RWPE1 (cell line): ENCODE results near the gene SERPINA5.
A peak's percentile ranks its signal among the peaks of the same experiment; 100 is the strongest.

ENCODE experiments used
- CTCF ChIA-PET: fragments of 350-600 bp; sonication (Branson Sonifier 250); formaldehyde crosslinking; extraction: SDS; loops from one replicate; lab custom pipeline; 2021; lab: Yijun Ruan, JAX
- POLR2A ChIA-PET: fragments of 400-600 bp; formaldehyde crosslinking; extraction: SDS; loops from one replicate; lab custom pipeline; 2020; ENCODE audit warnings: antibody characterized with exemption; ENCODE audit not compliant: low non-redundant PET; lab: Yijun Ruan, JAX
- DNase-seq: peaks from one replicate; pipeline ENCODE4 v3.0.0; 2012; ENCODE audit warnings: low spot score
- H3K27ac ChIP-seq: fragments of 450-650 bp; 2 replicates; pipeline ENCODE4 v1.5.1; 2017
- CTCF ChIP-seq: fragments of 450-650 bp; conservative IDR thresholded peaks from 2 replicates; pipeline ENCODE4 v1.5.1; 2017; ENCODE audit warnings: low read depth, mild to moderate bottlenecking

The SERPINA5 gene

DNA sequence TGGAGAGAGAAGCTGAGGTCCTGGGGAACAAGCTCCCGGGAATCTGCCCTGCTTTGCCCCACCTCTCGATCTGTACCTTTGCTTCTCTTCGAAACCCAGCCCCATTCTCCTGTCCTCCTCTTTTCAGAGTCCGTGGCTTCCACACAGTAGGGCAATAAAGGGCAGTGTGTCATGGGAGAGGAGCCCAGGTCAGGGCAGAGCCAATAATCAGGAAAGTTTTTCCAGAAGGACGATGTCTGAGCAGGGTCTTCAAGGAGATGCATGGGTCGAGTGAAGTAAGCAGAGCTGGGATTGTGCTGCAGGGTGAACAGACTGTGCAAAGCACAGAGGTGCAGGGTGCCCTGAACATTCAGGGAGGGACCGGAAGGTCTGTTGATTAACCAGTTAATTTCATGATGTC is 42.0 kb upstream of the SERPINA5 start:
- no peak for TF ChIP-seq CTCF
- ChIA-PET POLR2A (no interaction called here), CTCF (interaction anchor here (1.3 to 4.0 kb wide), 2 partner anchors 10 to 11 kb away, joined by 3 to 17 read pairs; no protein-coding TSS in a partner anchor)
- H3K27ac ChIP-seq, result no peak overlapping the region
- no peak for DNase-seq

GRCh38 chr14:94540031-94540794 is 41.0 kb upstream of the SERPINA5 start:
- CTCF ChIA-PET, result interaction anchor here (4.0 kb wide), 1 partner anchor 9 kb away, joined by 17 read pairs; no protein-coding TSS in a partner anchor
- no peak for TF ChIP-seq CTCF
- H3K27ac ChIP-seq, result no peak overlapping the region
- POLR2A ChIA-PET, result no interaction called here
- no peak for DNase-seq

DNA sequence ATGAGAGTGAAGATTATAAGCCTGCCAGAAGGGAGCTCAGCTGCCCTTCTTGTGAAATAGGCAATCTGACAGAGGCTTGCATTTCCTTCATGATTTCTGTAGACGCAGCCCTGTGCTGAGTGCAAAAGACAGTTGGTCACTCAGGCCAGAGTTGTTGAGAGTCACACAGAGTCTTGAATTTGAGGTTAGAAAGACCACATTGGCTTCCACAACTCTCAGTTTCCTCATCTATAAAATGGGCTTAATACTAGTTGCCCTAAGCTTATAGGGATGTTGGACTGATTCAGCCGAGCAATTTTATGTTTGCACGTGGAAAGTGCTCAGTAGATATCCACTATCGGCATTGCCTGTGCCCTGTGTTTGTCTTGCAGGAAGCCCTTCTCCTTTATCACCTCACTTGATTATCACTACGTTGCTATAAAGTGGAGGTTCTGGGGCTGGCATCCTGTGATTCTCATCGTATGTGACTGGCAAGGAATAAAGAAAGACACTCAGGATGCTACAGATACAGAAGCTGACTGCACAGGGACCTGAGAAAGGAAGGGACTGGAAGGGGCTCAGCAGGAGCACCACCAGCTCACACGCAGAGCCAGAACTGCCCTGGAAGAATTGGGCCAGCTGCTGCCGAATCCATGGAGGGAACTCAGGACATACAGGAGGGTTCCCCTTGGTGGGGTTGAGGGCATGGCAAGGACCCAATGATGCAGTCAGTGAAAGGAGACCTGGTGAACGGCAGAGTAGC is 39.8 kb upstream of the SERPINA5 start:
- peak overlapping the region; percentile 92 for H3K27ac ChIP-seq
- DNase-seq, result no peak
- ChIA-PET CTCF (interaction anchor here (1.0 kb wide), 1 partner anchor 140 kb away, joined by 4 read pairs; no protein-coding TSS in a partner anchor), POLR2A (no interaction called here)
- TF ChIP-seq CTCF, result no peak

- CTCF ChIA-PET, result interaction anchor here (0.5 to 1.0 kb wide), 2 partner anchors 139 to 888 kb away, joined by 3 to 4 read pairs; no protein-coding TSS in a partner anchor
- peak; percentile 23 for DNase-seq
These were observed 39.0 kb upstream of the SERPINA5 start for GRCh38 chr14:94542111-94542810.

DNA sequence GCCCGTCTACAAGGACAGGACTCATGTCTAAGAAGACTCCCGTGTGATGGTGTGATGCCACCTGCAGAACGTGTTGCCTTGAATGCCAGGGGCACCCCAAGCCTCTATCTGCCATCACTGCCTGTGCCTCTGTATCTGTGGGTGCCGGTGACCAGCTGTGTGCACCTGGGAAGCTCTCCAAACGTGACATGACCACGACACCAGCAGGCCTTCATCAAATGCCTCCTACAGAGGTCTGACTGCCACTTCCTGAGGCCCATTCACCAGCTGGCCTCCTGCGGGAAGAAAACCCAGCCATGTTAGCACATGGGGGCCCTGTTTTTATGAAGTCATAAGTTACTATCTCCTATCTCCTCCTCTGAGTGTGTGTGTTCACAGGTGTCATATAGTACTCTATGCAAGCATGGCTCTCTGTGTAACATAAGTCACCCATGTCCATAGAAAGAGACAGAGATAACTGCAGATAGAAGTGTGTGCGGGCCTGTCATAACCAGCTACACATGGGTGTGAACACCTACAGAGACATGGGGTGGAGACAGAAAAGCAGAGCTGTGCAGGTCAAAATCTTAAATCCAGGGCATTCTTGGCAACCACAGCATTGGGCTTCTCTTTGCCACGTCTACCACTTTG is 38.3 kb upstream of the SERPINA5 start:
- ChIA-PET POLR2A (no interaction called here), CTCF (interaction anchor here (0.5 kb wide), 2 partner anchors 364 to 888 kb away, joined by 3 to 6 read pairs; no protein-coding TSS in a partner anchor)
- TF ChIP-seq CTCF, result no peak
- peak overlapping the region; percentile 92 for H3K27ac ChIP-seq
- no peak for DNase-seq

More at GRCh38 chr14:94542111-94542810, 39.0 kb upstream of the SERPINA5 start:
- H3K27ac ChIP-seq, result peak overlapping the region; percentile 92
- no peak for TF ChIP-seq CTCF
- POLR2A ChIA-PET, result no interaction called here
